Fibroblast of lung (primary cell): ENCODE measurements around the gene RASSF1.

Experiments
- EZH2 ChIP-seq: IDR thresholded peaks from 2 replicates; pipeline ENCODE4 v1.5.1; 2012; ENCODE audit warnings: low read length, control low read depth, mild to moderate bottlenecking; ENCODE audit errors: missing control alignments
- TF ChIP-seq, protein P1 (sequence below), 2 donors: IDR thresholded peaks in 1 of 2; conservative IDR thresholded peaks in 1 of 2; 1 replicate in 1 of 2; 2 replicates in 1 of 2; pipeline ENCODE4 v1.5.1; 2011 to 2012; ENCODE audit warnings: low read length in 2 of 2, control low read depth in 1 of 2, inconsistent platforms in 1 of 2, low read depth in 1 of 2, mild to moderate bottlenecking in 1 of 2

DNA sequence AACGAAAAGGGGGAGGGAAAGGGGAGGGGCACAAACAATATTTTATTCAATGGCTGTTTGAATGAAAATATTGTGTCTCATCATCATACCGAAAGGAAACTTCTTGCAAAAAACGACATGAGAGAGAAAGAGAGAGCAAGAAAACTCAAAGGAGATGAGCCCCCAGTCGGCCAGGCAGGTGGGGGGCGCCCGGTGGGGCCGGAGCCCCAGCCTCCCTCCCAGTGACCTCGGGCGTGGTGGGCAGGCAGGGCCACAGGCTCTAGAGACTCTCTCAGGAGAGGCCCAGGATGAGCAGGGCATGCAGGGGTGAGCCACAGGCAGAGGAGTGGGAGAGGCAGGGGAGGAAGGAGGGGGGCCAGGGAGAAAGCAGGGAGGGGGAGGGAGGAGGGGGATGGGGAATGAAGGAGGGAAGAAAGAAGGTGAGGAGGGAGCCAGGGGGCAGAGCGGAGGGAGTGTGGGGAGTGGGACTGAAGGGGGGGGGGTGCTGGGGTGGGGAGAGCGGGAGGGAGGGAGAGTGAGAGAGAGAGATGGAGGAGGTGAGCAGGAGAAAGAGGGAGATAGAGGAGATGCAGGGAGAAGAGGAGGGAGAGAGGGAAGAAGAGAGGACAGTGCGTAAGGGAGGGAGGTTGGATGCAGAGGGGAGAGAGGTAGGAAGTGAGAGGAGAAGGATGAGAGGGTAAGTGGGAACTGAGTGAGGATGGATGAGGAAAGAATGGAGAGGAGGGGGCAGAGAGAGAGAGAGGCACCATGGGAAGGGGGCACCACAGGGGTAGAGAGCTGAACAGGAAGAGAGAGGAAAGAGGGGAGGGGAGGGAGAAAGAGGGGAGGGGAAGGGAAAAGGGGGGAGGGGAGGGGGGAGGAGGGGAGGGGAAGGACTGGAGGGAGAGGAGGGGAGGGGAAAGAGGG is 32.8 kb upstream of the RASSF1 start:
- TF ChIP-seq, protein P1, sequence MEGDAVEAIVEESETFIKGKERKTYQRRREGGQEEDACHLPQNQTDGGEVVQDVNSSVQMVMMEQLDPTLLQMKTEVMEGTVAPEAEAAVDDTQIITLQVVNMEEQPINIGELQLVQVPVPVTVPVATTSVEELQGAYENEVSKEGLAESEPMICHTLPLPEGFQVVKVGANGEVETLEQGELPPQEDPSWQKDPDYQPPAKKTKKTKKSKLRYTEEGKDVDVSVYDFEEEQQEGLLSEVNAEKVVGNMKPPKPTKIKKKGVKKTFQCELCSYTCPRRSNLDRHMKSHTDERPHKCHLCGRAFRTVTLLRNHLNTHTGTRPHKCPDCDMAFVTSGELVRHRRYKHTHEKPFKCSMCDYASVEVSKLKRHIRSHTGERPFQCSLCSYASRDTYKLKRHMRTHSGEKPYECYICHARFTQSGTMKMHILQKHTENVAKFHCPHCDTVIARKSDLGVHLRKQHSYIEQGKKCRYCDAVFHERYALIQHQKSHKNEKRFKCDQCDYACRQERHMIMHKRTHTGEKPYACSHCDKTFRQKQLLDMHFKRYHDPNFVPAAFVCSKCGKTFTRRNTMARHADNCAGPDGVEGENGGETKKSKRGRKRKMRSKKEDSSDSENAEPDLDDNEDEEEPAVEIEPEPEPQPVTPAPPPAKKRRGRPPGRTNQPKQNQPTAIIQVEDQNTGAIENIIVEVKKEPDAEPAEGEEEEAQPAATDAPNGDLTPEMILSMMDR (conservative IDR thresholded peaks at IDR 0.05 in 1 of 2, IDR thresholded peaks at IDR 0.05 in 1 of 2; ENCODE audit: low read depth in 1 of 2, low read length in 2 of 2): no peak
- TF ChIP-seq EZH2: no peak
